Colon (tissue), 2 donors: Measurements from ENCODE around the gene NKX1-1.
"Not testable (repeated sequence)": the region's sequence is repeated elsewhere in the genome, so short reads cannot be mapped to it uniquely, and the experiment has no call there.

Experiments used
- FAIRE-seq: peaks from 2 replicates; lab custom pipeline; 2012; peaks lifted over from hg19 to GRCh38; lab: Jason Lieb, UNC
- donor health status: control.
- donor health status: control.

NKX1-1 gene

DNA sequence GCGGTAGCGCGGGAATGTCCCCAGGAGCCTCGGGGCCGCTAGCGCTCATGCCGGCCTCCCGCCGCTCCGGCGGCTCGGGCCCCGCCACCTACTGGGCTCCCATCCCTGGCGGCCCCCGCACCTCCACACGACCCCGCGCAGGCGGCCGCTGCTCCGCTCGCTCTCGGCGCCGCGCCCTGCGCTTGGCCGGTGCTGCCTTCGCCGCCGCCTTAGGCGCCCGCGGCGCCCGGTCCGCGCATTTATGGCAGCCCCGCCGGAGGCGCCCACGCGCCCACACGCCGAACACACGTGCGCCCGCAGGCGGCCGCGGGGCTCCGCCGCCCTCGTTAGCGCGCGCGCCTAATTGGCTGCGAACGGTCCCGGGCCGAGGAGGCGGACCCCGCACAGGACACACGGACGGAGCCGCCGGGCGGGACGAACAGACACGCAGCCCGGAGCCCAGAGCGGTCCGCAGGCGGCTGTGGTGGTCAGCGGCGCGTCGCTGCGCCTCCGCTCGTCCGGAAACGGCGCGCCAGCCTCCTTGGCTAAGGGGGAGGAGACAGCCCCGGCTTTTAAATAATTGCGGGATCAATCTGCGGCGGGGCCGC, at the start of gene NKX1-1:
Gene NKX1-1, minus strand, starts transcription at position 49 of the 587 bp plus-strand sequence. Its CDS starts 0 bp downstream, at position 49.
- FAIRE-seq, result no peak

DNA sequence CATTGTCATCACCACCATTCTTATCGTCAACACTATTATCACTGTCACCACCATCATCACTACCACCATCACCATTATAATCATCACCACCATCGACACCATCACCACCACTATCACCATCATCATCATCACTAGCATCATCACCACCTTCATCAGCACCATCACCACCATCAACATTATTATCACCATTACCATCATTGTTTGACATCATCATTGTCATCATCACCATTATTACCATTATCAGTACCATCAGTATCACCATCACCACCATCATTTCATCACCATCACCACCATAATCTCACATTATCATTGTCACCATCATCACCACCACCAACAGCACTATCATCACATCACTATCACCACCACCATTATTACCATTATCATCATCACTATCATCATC, 47.5 kb upstream of the NKX1-1 start:
- FAIRE-seq, result no peak

DNA sequence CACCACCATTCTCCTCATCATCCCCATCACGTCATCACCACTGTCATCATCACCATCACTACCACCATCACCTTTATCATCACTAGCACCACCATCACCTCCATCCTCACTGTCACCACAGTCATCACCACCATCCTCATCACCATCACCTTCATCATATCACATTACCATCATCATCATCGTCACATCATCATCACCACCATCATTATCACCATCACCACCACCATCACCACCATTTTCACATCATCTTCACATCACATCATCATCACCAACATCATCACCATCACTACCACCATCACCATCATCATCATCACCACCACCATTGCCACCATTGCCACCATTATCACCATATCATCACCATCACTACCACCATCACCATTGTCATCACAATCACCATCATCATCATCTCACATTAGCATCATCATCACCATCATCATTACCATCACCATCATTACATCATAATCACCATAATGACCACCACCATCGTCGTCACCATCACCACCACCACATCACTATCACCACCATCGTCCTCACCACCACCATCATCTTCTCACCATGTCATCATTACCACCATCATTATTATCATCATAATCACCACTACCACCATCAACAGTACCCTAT, 46.3 kb upstream of the NKX1-1 start:
- FAIRE-seq, result no peak

DNA sequence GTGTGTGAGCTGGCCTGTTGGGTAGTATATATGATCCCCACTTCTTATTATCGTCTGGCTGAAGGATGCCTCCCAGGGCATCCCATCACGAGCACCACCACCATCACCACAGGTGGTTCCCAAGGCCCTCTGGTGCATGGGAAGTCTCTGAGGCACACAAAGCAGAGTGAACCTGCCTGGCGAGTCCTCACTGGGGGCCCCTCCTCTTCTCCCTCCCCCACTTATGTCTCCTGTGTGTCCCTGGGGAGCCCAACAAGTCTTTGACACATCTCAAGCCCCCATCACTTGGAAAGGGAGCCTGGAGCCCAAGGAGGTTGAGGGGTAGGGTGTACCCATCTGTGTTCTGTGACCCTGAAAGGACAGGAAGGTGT, 45.5 kb upstream of the NKX1-1 start:
- no peak for FAIRE-seq

DNA sequence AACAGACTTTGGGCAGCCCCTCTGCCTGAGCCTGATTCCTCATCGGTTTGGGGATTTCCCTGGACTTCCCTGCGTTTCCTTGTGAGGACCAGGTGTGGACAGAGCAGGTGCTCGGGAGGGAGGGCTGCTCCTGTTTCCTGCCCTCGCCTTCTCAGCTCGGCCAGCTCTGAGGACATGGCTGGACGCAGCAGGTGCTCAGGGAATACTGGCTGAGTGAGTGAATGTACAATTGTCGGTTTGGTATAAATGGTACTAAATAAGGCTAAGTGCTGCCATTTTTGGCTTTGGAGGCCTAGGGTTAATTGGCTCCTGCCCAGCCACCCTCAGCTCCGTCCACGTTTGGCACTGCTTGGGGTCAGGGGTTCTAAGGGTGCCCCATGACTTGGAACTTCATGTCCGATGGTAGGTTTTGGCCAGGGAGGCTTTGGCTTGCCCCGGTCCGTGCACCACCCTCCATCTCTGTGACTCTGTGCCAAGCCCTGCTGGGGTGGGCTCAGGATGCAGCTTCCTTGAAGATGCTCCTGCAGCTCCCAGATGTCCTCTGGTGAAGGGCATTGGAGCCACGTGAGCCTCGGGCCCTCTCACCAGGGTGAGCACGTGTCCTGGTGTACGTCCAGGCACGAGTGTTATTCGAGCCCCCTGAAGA, 45.0 kb upstream of the NKX1-1 start:
- no peak for FAIRE-seq

DNA sequence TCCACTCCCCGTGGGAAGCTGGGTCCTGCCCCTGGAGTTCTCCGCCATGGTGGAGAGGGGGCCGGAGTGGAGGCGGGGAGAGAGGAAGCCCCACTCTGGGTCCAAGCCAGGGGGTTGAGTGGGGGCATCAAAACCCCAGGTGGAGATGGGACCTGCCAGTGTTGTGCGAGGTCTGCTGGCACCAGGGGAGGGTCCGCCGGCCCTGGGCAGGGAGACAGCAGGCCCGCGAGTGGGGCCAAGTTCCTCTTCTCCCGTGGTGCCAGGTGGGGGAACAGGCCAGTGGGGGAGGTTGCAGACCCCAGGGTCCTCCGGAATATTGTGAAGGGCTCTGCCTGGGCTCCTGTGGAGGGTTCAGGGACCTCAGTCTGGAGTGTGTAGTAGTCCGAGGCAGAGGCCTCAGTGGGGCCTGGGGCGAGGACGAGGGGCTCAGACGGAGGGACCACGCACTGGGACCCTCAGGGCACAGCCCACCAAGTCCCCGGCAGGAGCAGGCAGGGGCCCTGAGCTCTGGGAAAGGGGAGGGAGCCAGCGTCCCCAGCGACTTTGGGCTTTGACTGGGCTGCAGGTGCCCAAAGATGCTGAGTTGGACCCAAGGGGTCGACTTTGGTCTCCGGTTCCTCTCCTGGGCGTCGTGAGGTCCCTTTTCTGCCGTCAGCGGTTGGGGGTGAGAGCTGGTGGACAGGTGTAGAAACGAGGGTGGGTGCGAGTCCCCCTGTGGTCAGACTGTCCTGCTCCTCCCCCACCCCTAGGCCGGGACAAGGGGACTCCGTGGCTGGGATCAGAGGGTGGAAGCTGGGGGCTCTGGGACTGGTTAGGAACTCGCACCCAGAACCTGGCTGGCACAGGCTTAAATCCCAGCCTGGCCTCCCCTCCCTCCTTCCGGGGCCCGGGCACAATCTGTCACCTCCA, 43.8 kb upstream of the NKX1-1 start:
- no peak for FAIRE-seq

DNA sequence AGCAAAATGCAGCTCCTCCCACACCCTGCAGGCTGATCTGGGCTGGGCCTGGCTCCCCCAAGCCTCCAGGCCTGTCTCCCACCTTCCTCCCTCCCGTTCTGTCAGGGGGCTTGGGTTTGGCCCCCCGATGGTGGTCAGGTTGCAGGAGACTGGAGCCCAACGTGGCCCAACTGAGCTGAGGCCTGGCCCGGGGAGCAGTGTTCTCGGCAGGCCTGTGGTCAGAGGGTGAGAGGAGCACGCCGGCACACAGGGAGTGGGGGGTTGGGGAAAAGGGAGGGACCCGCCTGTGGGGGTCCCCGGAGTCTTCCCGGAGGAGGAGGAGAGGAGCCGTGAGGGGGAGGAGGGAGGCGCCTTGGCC, 43.2 kb upstream of the NKX1-1 start:
- no peak for FAIRE-seq

DNA sequence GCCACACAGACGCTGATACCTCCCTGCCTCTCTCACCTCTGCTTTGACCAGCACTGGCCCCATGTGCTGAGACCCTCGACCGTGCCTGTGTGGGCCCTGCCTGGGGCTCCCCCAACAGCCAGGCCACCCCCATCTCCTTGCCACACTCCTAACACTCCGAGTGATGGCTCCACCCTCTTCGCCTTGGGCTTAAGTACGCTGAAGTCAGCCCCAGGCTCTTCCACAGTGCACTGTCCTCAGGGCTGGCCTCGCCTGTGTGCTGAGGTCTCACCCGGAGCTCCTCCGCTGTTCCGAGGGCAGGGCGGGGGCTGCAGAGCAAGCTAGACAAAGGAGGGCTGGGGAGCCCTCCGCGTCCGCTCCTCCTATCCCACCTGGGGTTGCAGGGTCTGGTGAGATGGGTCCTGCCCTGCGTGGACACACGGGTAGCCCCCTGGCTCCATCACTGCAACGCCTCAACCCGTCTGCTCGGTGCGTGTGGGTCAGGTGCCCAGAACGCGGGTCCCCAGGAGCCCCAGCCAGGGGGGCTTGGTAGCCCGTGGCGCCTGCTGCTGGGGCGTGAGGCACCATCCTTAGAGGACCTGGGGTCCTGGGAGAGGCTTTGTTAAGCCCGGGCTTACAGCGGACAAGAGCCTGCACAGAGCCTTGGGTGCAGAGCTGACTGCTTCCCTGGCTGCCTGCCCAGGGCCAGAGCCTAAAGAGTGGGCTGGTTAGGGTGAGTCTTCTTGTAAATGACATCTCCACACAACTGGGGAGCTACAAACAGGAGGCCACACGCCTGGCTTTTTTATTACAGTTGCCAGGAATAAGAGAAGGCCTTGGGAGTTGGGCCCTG, 42.6 kb upstream of the NKX1-1 start:
- no peak for FAIRE-seq

DNA sequence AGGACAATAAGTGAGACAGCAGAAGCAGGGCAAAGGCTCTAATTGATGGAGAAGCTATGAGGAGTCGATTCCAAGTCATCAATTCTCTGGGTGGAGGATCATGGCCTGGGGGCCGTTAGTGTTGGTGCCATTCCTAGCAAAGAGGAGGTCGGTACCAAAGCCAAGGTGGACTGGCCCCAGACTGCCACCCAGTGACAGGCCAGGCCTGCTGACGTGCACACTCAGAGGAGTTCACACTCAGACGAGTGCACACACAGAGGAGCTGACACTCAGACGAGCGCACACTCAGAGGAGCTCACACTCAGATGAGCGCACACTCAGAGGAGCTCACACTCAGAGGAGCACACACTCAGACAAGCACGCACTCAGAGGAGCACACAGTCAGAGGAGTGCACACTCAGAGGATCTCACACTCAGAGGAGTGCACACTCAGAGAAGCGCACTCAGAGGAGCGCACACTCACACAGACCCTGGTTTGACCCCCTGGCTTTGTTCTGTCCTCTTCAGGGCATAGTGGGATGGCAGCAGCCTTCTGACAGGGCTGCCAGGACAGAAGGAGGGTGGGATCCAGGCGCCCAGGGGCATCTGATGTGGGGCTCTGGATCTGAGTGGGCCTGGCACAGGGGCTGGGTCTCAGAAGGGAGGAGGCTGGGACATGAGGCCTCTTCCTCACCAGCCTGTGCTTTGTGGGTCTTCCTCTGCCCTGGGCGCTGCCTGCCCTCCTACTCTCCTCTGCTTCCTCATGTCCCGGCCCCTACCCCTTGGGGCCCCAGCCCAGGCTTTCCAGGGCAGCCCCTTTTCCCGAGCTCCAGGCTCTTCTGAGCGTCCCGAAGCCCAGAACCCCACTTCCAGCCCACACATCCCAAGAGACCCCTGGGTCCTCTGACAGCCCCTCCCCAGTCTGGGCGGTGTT, 41.7 kb upstream of the NKX1-1 start:
- no peak for FAIRE-seq

DNA sequence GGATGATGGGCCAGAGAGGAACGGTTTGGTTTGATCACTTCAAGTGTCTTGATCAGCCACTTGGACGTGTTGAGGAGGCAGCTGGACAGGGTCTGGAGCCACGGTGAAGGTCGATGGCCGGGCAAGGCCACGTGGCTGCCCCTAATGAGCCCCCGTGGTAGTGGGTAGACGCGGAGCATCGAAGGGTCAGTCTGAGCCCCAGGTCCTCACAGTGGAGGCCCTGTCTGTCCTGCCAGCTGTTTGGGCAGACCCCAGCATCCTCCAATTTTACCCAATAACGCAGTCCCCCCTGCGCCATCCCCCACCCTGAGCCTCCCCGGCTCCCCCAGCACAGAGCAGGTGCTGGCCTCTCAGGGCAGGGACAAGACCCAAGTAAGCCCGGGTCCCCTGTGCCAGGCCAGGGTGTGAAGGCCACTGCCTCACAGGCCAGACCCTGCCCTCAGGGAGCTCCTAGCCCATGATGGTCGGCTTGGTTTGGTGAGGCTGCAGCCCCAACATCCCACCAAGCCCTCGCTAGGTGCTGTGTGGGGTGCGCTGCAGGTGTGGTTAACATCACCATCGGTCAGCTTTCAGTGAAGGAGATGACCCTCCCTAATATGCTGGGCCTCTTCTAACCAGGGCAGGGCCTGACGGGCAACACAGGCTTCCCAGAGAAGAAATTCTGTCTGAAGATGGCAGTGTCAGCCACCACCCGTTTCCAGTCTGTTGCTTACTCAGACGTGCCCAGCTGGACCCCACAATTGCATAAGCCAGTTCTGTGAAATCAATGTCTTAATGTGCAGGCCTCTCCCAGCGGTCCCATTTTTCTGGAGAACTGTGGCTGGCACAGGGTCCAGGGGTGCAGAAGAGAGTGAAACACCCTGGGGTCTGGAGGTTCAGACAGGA, 40.5 kb upstream of the NKX1-1 start:
- FAIRE-seq, result no peak

DNA sequence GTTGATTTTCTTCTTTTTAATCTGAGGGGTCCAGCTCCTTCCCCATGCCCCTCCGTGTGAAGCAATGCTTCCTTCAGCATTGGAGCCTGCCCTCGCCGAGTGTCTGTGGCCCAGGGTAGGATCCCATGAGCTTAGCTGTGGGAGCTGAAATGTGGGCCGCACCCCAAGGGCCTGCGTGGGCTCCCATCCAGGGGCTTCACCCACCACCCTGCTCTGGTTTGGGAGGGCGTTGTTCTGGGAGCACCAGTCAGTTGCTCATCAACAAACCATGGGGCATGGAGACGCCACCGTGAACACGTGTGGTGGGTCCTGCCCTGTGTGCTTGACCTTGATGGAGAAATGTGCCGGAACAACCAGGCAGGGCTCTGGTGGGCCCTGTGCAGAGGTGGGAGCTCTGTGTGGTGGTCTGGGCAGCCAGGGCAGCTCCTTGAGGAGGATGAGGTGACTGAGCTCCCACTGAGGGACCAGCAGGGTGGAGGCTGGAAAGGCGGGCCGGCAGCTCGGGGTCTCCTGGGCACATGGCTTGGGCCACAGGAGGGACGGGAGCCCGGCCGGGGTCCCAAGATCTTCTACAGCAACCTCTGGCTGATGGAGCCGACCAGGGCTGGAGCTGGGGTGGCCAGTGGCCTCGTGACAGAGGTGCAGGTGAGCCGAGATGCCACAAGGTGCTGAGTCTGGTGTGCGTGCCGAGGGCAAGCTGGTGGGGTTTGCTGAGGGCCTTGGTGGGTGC, 39.6 kb upstream of the NKX1-1 start:
- FAIRE-seq, result no peak

DNA sequence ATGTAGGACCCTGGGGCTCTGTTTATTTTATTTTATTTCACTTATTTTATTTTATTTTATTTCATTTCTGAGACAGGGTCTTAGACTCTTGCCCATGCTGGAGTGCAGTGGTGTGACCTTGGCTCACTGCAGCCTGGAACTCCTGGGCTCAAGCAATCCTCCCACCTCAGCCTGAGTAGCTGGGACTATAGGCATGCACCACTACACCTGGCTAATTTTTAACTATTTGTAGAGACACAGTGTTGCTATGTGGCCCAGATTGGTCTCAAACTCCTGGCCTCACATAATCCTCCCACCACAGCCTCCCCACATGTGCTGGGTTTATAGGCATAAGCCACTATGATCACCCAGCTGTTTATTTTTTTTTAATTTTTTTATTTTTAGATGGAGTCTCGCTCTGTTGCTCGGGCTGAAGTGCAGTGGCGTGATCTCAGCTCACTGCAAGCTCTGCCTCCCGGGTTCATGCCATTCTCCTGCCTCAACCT, 37.5 kb upstream of the NKX1-1 start:
- not testable (repeated sequence) for FAIRE-seq

DNA sequence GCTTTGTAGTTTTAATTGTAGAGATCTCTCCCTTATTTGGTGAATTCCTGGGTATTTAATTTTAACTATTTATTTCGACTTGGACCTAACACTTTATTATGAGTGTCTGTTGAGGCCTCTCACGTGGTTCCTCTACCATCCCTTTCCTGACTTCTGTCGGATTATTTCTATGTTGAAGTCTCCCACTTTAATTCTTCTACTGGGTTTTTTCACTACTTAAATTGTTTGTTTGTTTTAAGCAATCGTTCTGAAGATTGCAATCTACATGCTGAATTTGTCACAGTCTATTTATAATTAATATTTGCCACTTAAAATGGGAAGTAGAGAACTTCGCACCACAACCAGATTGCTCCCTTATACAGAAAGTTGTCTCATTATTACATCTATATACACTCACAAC, 20.8 kb upstream of the NKX1-1 start:
- no peak for FAIRE-seq

DNA sequence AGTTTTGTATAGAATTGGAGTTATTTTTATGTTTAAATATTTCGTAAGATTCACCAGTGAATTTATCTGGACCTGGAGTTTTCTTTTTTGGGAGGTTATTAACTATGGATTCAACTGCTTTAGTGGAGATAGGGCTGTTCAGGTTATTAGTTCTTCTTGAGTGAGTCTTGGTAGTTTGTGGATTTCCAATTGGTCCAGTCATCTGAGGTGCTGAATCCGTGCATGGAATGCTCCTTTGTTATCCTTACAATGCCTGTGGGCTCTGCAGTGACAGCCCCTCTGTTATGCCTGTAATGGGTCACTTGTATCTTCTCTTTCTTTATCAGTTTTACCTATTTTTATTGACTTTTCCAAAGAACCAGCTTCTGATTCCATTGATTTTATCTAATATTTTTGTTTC, 15.4 kb upstream of the NKX1-1 start:
- no peak for FAIRE-seq

DNA sequence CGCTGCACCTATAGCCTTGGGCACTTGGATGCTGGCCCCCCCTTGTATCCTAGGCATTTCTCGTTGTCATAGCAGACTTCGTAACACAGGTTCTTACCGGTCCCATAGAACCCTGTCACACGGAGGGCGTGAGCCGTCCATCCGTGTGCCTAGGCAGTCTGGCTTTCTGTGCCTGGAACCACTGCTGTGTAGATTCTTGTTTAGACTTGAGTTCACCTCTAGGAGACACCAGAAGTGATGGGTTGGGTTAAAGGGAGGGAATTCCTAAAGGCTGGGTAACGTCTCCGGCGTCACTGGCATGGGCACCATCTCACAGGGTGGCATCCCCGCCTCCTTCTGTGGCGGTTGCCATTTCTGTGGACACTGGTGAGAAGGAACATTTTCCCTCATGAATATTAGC, 13.5 kb upstream of the NKX1-1 start:
- FAIRE-seq, result no peak

DNA sequence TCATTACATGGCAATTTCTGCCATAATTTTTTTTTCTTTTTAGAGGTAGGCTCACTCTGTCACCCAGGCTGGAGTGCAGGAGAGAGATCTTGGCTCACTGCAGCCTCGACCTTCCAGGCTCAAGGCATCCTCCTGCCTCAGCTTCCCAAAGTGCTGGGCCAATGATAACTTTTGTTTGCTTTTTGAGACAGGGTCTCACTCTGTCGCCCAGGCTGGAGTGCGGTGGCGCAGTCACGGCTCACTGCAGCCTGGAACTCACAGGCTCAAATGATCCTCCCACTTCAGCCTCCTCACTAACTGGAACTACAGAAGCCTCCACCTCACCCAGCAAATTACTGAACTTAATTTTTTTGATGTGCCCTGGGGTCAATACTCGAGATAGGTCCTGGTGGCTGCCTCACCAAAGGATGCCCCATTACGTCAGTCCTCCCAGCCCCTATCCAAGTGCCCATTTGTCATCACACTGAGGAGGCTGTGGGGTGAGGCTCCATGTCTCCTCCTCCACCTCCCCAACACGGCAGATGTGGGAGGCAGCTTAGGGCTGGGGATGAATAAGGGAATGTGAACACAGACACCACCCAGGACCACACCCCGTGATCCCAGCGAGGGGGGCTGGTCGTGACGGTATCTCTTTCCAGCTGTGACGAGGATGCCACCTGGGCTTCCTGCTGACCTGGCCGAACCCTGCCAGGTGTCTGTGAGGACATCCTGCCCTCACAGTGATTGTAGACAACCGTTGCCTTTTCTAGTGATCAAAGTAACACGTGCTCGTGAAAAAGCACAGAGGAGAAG, 12.4 kb upstream of the NKX1-1 start:
- no peak for FAIRE-seq

DNA sequence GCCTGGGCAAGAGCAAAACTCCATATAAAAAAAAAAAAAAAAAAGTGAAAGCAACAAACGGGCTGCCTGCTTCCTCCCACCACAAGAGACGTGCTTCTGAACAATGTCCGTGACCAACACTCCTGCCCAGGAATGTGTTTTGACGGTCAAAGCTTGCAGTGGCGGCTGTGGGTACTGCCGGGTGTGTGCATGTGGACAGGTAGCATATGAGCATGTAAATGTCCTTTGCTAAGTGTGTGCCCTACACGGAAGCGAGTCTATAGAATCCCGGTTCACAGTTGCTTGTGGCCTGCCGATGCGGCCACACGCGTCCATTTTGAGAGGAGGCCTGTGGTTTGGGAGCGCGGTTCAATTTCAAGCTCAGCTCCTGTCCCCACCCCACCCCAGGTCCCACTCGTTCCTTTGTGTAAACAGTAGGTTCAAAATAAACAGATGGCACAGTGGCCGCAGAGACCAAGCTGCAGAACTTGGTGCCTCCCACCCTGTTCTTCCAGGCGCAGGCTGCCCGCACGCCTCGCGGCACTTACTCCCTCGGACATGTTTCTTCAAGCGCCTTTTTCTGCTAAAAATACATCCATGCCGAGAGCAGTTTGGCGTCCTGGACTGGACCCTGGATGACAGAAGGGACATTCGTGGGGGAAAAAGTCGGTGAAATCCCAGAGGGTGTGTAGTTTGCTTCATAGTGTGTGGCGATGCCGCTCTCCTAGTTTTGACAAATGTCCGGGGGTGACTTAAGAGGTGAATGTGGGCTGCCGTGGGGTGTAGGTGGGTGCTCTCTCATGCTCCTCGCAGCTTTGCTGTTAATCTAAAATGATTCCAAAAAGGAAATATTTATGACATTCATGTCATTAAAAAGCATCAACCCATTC, 11.5 kb upstream of the NKX1-1 start:
- FAIRE-seq, result no peak
